ENCODE data around the gene OTUD1. TPM values are rescaled to one million over a fixed set of nuclear protein-coding genes. Genes with fewer than 3 reads are reported as not detected.

The OTUD1 gene
- total RNA-seq, 1 experiment from 2014 or later, result 5.7 TPM

- TF ChIP-seq CTCF (IDR thresholded peaks at IDR 0.05 in 2 of 3, conservative IDR thresholded peaks at IDR 0.05 in 1 of 3; ENCODE audit: borderline replicate concordance in 1 of 3, insufficient read depth in 1 of 3, low read depth in 2 of 3, low read length in 2 of 3) (no peak), EZH2 (IDR thresholded peaks at IDR 0.05) (no peak)
Observed at GRCh38 chr10:23403278-23403677, 35.6 kb upstream of the OTUD1 start (continued).

- no peaks in the 10 kb centered on the region for H3K9me3 ChIP-seq (ENCODE audit: control insufficient read depth in 1 of 2, insufficient read depth in 1 of 2, low read depth in 1 of 2, low read length in 2 of 2)
- no peak overlapping the region for H3K27ac ChIP-seq (ENCODE audit: low read depth, low read length)
- H3K9me2 ChIP-seq (ENCODE audit: insufficient read depth), result no peaks in the 10 kb centered on the region
- no peak overlapping the region for H3K4me2 ChIP-seq (ENCODE audit: low read length)
- CTCF ChIA-PET, result no interaction called here
- H3K36me3 ChIP-seq (ENCODE audit: control insufficient read depth in 1 of 2, insufficient read depth in 2 of 2, low read length in 2 of 2), result no peaks in the 10 kb centered on the region
- RAD21 ChIA-PET (ENCODE audit: low non-redundant PET in 1 of 2, low total read pairs in 2 of 2, uncharacterized antibody in 2 of 2, unreplicated experiment in 2 of 2), result no interaction called here
- H3K4me3 ChIP-seq (replicated peaks in 1 of 2; ENCODE audit: low read depth in 1 of 2, low read length in 2 of 2), result no peak overlapping the region
- POLR2A ChIA-PET, result no interaction called here
- intact Hi-C loops (cut with micrococcal nuclease), result no loop called here
- TF ChIP-seq, protein P1, sequence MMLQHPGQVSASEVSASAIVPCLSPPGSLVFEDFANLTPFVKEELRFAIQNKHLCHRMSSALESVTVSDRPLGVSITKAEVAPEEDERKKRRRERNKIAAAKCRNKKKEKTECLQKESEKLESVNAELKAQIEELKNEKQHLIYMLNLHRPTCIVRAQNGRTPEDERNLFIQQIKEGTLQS (IDR thresholded peaks at IDR 0.05), result no peak
- TF ChIP-seq EZH2 (IDR thresholded peaks at IDR 0.05) (no peak), ZFX (IDR thresholded peaks at IDR 0.05) (no peak), POLR2A (IDR thresholded peaks at IDR 0.05; ENCODE audit: borderline replicate concordance, extremely low read depth, insufficient read depth, insufficient read length) (no peak), JUND (IDR thresholded peaks at IDR 0.05) (no peak), SRF (IDR thresholded peaks at IDR 0.05; ENCODE audit: low read depth) (no peak), ZBTB33 (IDR thresholded peaks at IDR 0.05; ENCODE audit: extremely low read depth, insufficient replicate concordance, low read length) (no peak), SP1 (IDR thresholded peaks at IDR 0.05; ENCODE audit: low read depth) (no peak), MAX (IDR thresholded peaks at IDR 0.05) (no peak), EZH2phosphoT487 (IDR thresholded peaks at IDR 0.05; ENCODE audit: borderline replicate concordance) (no peak), CEBPB (IDR thresholded peaks at IDR 0.05; ENCODE audit: low read depth) (no peak), RAD21 (IDR thresholded peaks at IDR 0.05; ENCODE audit: low read depth) (no peak), TCF7L2 (IDR thresholded peaks at IDR 0.05; ENCODE audit: borderline replicate concordance, extremely low read depth, insufficient read depth, insufficient read length) (no peak), EGR1 (IDR thresholded peaks at IDR 0.05; ENCODE audit: low read depth) (no peak), POLR2AphosphoS5 (IDR thresholded peaks at IDR 0.05; ENCODE audit: low read depth, low read length) (no peak), ELF1 (IDR thresholded peaks at IDR 0.05; ENCODE audit: borderline replicate concordance, low read depth) (no peak)
- TF ChIP-seq, protein P2, sequence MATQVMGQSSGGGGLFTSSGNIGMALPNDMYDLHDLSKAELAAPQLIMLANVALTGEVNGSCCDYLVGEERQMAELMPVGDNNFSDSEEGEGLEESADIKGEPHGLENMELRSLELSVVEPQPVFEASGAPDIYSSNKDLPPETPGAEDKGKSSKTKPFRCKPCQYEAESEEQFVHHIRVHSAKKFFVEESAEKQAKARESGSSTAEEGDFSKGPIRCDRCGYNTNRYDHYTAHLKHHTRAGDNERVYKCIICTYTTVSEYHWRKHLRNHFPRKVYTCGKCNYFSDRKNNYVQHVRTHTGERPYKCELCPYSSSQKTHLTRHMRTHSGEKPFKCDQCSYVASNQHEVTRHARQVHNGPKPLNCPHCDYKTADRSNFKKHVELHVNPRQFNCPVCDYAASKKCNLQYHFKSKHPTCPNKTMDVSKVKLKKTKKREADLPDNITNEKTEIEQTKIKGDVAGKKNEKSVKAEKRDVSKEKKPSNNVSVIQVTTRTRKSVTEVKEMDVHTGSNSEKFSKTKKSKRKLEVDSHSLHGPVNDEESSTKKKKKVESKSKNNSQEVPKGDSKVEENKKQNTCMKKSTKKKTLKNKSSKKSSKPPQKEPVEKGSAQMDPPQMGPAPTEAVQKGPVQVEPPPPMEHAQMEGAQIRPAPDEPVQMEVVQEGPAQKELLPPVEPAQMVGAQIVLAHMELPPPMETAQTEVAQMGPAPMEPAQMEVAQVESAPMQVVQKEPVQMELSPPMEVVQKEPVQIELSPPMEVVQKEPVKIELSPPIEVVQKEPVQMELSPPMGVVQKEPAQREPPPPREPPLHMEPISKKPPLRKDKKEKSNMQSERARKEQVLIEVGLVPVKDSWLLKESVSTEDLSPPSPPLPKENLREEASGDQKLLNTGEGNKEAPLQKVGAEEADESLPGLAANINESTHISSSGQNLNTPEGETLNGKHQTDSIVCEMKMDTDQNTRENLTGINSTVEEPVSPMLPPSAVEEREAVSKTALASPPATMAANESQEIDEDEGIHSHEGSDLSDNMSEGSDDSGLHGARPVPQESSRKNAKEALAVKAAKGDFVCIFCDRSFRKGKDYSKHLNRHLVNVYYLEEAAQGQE (IDR thresholded peaks at IDR 0.05; ENCODE audit: low read depth), result no peak
- no peaks in the 10 kb centered on the region for H3K4me1 ChIP-seq (ENCODE audit: control insufficient read depth in 1 of 2, insufficient read depth in 2 of 2, low read length in 2 of 2)
- H3K27me3 ChIP-seq (ENCODE audit: insufficient read depth, low read length), result no peaks in the 10 kb centered on the region
- H3K79me2 ChIP-seq (ENCODE audit: insufficient read depth, low read length), result no peaks in the 10 kb centered on the region
- DNase-seq (ENCODE audit: low read depth, low spot score) (no peak), ATAC-seq (no peak)
- no peaks in the 10 kb centered on the region for H4K20me1 ChIP-seq (ENCODE audit: insufficient read depth)
- BruUV-seq (replicated peaks), result no TSS peak
- no peak overlapping the region for H3K9ac ChIP-seq (ENCODE audit: low read length)
- H2AFZ ChIP-seq (ENCODE audit: low read depth, low read length, poor library complexity, severe bottlenecking), result no peak overlapping the region
Observed at GRCh38 chr10:23403719-23404118, 35.2 kb upstream of the OTUD1 start.
